Measurements from ENCODE around the gene ABR. TPM values are rescaled to one million over a fixed set of nuclear protein-coding genes. Genes with fewer than 3 reads are reported as not detected.

The ABR gene
- total and polyA plus RNA-seq, 2 of the 8 experiments (the other 6 are each of a cell fraction or from before 2014, with no cell fraction given): 44.8 to 47.2 TPM

GRCh38 chr17:976312-976711 is 203.5 kb downstream of the ABR start:
- H4K8ac ChIP-seq (ENCODE audit: extremely low read depth, insufficient read depth, low read length): no peak overlapping the region
- no peak overlapping the region for H4K91ac ChIP-seq (replicated peaks; ENCODE audit: insufficient read length, low read length)
- H4K5ac ChIP-seq (ENCODE audit: insufficient read length, low read depth, low read length): no peak overlapping the region
- no peak overlapping the region for H2BK20ac ChIP-seq (ENCODE audit: low read length)
- no peak overlapping the region for H2AK5ac ChIP-seq (ENCODE audit: low read depth, low read length)
- TF ChIP-seq BCL11A (IDR thresholded peaks at IDR 0.05; ENCODE audit: low read depth in 2 of 2, low read length in 2 of 2): no peak
- TF ChIP-seq KDM5A (IDR thresholded peaks at IDR 0.05; ENCODE audit: low read length): no peak
- no peak for TF ChIP-seq USF2 (IDR thresholded peaks at IDR 0.05; ENCODE audit: low read length)
- TF ChIP-seq MAX (IDR thresholded peaks at IDR 0.05): no peak
- TF ChIP-seq E2F6 (IDR thresholded peaks at IDR 0.05): no peak
- no peak for TF ChIP-seq NANOG (IDR thresholded peaks at IDR 0.05; ENCODE audit: insufficient read depth, low read depth, low read length, poor library complexity, severe bottlenecking)
- TF ChIP-seq HDAC6 (IDR thresholded peaks at IDR 0.05; ENCODE audit: low read depth, low read length): no peak
- TF ChIP-seq EP300 (IDR thresholded peaks at IDR 0.05; ENCODE audit: borderline replicate concordance in 1 of 2, low read depth in 2 of 2, low read length in 2 of 2): no peak
- no peaks in the 10 kb centered on the region for H3K36me3 ChIP-seq (ENCODE audit: control insufficient read depth in 2 of 4, insufficient read depth in 4 of 4, low read length in 3 of 4)
- H3K79me1 ChIP-seq (ENCODE audit: low read depth, low read length): peaks cover 16% of the 10 kb centered on the region
- peak overlapping the region in 1 of 2 experiments; percentile 99; a peak in 1 of 4 replicates for H3K4me2 ChIP-seq (ENCODE audit: insufficient read depth in 1 of 2, low read depth in 2 of 2, low read length in 2 of 2)
- H3K9ac ChIP-seq (replicated peaks in 1 of 4; ENCODE audit: extremely low read depth in 1 of 4, low read depth in 3 of 4, low read length in 3 of 4): no peak overlapping the region
- H3K9me3 ChIP-seq (ENCODE audit: insufficient read depth in 2 of 2, low read depth in 1 of 2, low read length in 1 of 2): no peaks in the 10 kb centered on the region
- no peak overlapping the region for H2BK15ac ChIP-seq (ENCODE audit: low read length)
- H2AFZ ChIP-seq (ENCODE audit: low read length): no peak overlapping the region
- H3K4ac ChIP-seq (replicated peaks; ENCODE audit: insufficient read length, low read depth, low read length): no peak overlapping the region
- H2BK5ac ChIP-seq (ENCODE audit: low read depth, low read length): no peak overlapping the region
- no peak overlapping the region for H2BK120ac ChIP-seq (replicated peaks; ENCODE audit: low read depth, low read length)
- peaks cover 7% of the 10 kb centered on the region in 2 experiments for H4K20me1 ChIP-seq (replicated peaks in 1 of 2; ENCODE audit: control insufficient read depth in 1 of 2, insufficient read depth in 2 of 2, low read length in 2 of 2)
- no peak overlapping the region for H2BK12ac ChIP-seq (ENCODE audit: low read depth, low read length)
- FAIRE-seq: no peak
- WGBS, 2 experiments (ENCODE audit: extremely low coverage in 1 of 2, insufficient coverage in 1 of 2, insufficient read length in 1 of 2, insufficient replicate concordance in 2 of 2, low coverage in 1 of 2, low lambda C conversion rate in 2 of 2, missing lambda C conversion rate in 1 of 2): 86% methylated on average over 6 of the region's 6 CpGs; no CpG with 5 or more reads in 1 of the 2 experiments
- POLR2A ChIA-PET (ENCODE audit: partially characterized antibody): interaction anchor here (1.1 to 2.9 kb wide), 4 partner anchors 12 to 194 kb away, joined by 3 to 9 read pairs (median 4); partner anchors contain the start of genes GLOD4 and MRM3
- no peak overlapping the region for H3K27ac ChIP-seq (ENCODE audit: low read depth, low read length)
- CTCF ChIA-PET (ENCODE audit: partially characterized antibody): interaction anchor here (0.7 to 17.5 kb wide), 3 partner anchors 20 to 183 kb away, joined by 3 to 258 read pairs (median 4); partner anchors contain the start of gene TIMM22
- peaks cover 18 to 68% of the 10 kb centered on the region in 2 experiments for H3K79me2 ChIP-seq (ENCODE audit: control insufficient read depth in 1 of 2, insufficient read depth in 2 of 2, low read length in 2 of 2)
- H3K56ac ChIP-seq (replicated peaks; ENCODE audit: insufficient read length, low read depth, low read length): no peak overlapping the region
- H3K4me1 ChIP-seq (replicated peaks in 1 of 4; ENCODE audit: control insufficient read depth in 3 of 4, insufficient read depth in 4 of 4, low read length in 3 of 4): peaks cover 8 to 27% (median 14%) of the 10 kb centered on the region in 4 experiments
- H3K18ac ChIP-seq (ENCODE audit: extremely low read depth, low read length): no peak overlapping the region
- no peaks in the 10 kb centered on the region for H3K27me3 ChIP-seq (replicated peaks in 1 of 4; ENCODE audit: control insufficient read depth in 3 of 4, extremely low read depth in 1 of 4, insufficient read depth in 3 of 4, low read length in 3 of 4)
- no peak overlapping the region for H3K4me3 ChIP-seq (ENCODE audit: extremely low read depth in 1 of 4, insufficient read depth in 2 of 4, low read depth in 3 of 4, low read length in 4 of 4)
- H3K23me2 ChIP-seq (ENCODE audit: low read depth, low read length): peaks cover 7% of the 10 kb centered on the region
- no peak overlapping the region for H3K14ac ChIP-seq (ENCODE audit: insufficient read length)
- H3K23ac ChIP-seq (ENCODE audit: insufficient read length): no peak overlapping the region
- no peak for DNase-seq (ENCODE audit: low read depth in 1 of 2, low spot score in 2 of 2)
